ENCODE results near the gene CTNNA3.

GRCh38 chr10:66006411-66006810 lies 1689.6 kb downstream of the CTNNA3 start:
- TF ChIP-seq CTCF (IDR thresholded peaks at IDR 0.05; ENCODE audit: extremely low read depth in 1 of 2, insufficient read depth in 1 of 2, low read depth in 1 of 2, low read length in 2 of 2), result no peak
- no peak for TF ChIP-seq POLR2A (IDR thresholded peaks at IDR 0.05; ENCODE audit: low read depth, low read length)
- TF ChIP-seq POLR2AphosphoS5 (IDR thresholded peaks at IDR 0.05; ENCODE audit: insufficient read depth, low read depth, low read length), result no peak
- TF ChIP-seq JUN (IDR thresholded peaks at IDR 0.05; ENCODE audit: borderline replicate concordance, insufficient read depth, insufficient read length, low read depth), result no peak
- no peak for TF ChIP-seq MYC (IDR thresholded peaks at IDR 0.05; ENCODE audit: low read depth, low read length)
- no peak for TF ChIP-seq EZH2 (IDR thresholded peaks at IDR 0.05; ENCODE audit: borderline replicate concordance, low read depth, low read length, severe bottlenecking)
- TF ChIP-seq, protein P1, sequence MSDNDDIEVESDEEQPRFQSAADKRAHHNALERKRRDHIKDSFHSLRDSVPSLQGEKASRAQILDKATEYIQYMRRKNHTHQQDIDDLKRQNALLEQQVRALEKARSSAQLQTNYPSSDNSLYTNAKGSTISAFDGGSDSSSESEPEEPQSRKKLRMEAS (IDR thresholded peaks at IDR 0.05; ENCODE audit: insufficient read depth, insufficient read length), result no peak
- TF ChIP-seq FOS (IDR thresholded peaks at IDR 0.05; ENCODE audit: borderline replicate concordance, insufficient read depth, low read length), result no peak
